Measurements from ENCODE around the gene CENPW.
A peak's percentile ranks its signal among the peaks of the same experiment; 100 is the strongest.

CENPW gene
- 0 to 0.70 reads per million in 2 donors for total RNA-seq

GRCh38 chr6:126339796-126340609 is at the start of gene CENPW:
TSS of gene CENPW (plus strand) at chr6:126340115. CDS start at chr6:126340274, 159 bp downstream.
- peak; percentile 75 for DNase-seq

- DNase-seq, result no peak
Observed at GRCh38 chr6:126293891-126294524, 45.9 kb upstream of the CENPW start.

- no peak for DNase-seq
Observed at GRCh38 chr6:126300126-126300525, 39.8 kb upstream of the CENPW start.

- no peak for DNase-seq
Observed at GRCh38 chr6:126300735-126301134, 39.2 kb upstream of the CENPW start.

- no peak for DNase-seq
Observed at GRCh38 chr6:126302191-126302590, 37.7 kb upstream of the CENPW start.

GRCh38 chr6:126307849-126308248 is 32.1 kb upstream of the CENPW start:
- DNase-seq, result no peak

- DNase-seq, result no peak
Observed at GRCh38 chr6:126308362-126308761, 31.6 kb upstream of the CENPW start.

GRCh38 chr6:126312013-126312665 is 27.8 kb upstream of the CENPW start:
- no peak for DNase-seq

- DNase-seq, result no peak
Observed at GRCh38 chr6:126313941-126314340, 26.0 kb upstream of the CENPW start.

- no peak for DNase-seq
Observed at GRCh38 chr6:126318797-126319196, 21.1 kb upstream of the CENPW start.

- DNase-seq, result no peak
Observed at GRCh38 chr6:126333729-126334128, 6.2 kb upstream of the CENPW start.

GRCh38 chr6:126335210-126335609 is 4.7 kb upstream of the CENPW start:
- DNase-seq, result no peak

GRCh38 chr6:126337323-126337722 is 2.6 kb upstream of the CENPW start:
- no peak for DNase-seq

GRCh38 chr6:126341126-126341525 is 1.2 kb downstream of the CENPW start:
- no peak for DNase-seq

GRCh38 chr6:126344181-126344580 is 4.3 kb downstream of the CENPW start:
- DNase-seq, result no peak

GRCh38 chr6:126351960-126352359 is 12.0 kb downstream of the CENPW start:
- DNase-seq, result no peak

- no peak for DNase-seq
Observed at GRCh38 chr6:126352514-126352913, 12.6 kb downstream of the CENPW start.

- DNase-seq, result no peak
Observed at GRCh38 chr6:126356526-126356925, 16.6 kb downstream of the CENPW start.

- DNase-seq, result no peak
Observed at GRCh38 chr6:126359936-126360537, 20.1 kb downstream of the CENPW start.

GRCh38 chr6:126361832-126362440 is 22.0 kb downstream of the CENPW start:
- no peak for DNase-seq

- DNase-seq, result no peak
Observed at GRCh38 chr6:126367849-126368248, 27.9 kb downstream of the CENPW start.

- DNase-seq, result no peak
Observed at GRCh38 chr6:126372626-126373025, 32.7 kb downstream of the CENPW start.

- no peak for DNase-seq
Observed at GRCh38 chr6:126373344-126373743, 33.4 kb downstream of the CENPW start.
